GM12873 (cell line): ENCODE results near the gene CPSF7.

Experiments used
- TF ChIP-seq, protein P1 (sequence below): IDR thresholded peaks from 2 replicates; pipeline ENCODE4 v1.5.1; 2012; ENCODE audit warnings: low read depth, mild to moderate bottlenecking, moderate library complexity, low read length, control low read depth; ENCODE audit not compliant: insufficient read depth; ENCODE audit errors: missing control alignments

The CPSF7 gene

DNA sequence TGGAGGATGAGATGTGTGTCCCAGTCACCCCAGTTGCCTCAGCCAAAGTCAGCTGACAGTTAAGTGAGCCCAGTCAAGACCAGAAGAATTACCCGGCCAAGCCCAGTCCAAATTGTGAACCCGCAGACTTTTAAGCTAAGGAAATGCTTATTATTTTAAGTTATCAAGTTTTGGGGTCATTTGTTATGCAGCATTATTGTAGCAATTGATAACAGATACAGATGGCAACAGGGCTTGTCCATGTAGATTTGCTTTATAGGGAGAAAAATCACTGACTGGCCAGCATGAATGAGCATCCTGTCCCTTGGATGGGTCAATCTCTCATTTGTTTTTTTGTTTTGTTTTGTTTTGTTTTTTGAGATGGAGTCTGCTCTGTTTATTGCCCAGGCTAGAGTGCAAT, 23.1 kb upstream of the CPSF7 start:
- TF ChIP-seq, protein P1, sequence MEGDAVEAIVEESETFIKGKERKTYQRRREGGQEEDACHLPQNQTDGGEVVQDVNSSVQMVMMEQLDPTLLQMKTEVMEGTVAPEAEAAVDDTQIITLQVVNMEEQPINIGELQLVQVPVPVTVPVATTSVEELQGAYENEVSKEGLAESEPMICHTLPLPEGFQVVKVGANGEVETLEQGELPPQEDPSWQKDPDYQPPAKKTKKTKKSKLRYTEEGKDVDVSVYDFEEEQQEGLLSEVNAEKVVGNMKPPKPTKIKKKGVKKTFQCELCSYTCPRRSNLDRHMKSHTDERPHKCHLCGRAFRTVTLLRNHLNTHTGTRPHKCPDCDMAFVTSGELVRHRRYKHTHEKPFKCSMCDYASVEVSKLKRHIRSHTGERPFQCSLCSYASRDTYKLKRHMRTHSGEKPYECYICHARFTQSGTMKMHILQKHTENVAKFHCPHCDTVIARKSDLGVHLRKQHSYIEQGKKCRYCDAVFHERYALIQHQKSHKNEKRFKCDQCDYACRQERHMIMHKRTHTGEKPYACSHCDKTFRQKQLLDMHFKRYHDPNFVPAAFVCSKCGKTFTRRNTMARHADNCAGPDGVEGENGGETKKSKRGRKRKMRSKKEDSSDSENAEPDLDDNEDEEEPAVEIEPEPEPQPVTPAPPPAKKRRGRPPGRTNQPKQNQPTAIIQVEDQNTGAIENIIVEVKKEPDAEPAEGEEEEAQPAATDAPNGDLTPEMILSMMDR: no peak

DNA sequence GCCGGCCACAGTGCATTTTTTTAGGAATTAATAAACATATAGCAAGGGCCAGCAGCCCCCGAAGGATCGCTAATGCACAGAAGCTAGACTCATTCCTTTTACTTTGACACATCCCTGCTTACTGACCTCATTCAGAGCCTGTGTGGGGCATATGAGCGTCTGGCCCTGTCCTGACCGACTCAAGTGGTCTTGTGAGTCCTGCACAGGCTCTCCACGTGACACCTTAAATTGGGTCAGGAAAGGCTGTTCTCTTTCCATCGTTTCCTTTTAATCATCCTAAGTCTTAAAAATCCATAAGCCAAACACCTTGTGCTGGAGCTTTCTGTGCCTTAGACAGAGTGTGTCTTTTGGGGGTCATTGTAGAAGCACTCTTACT, 18.8 kb upstream of the CPSF7 start:
- TF ChIP-seq, protein P1: no peak

DNA sequence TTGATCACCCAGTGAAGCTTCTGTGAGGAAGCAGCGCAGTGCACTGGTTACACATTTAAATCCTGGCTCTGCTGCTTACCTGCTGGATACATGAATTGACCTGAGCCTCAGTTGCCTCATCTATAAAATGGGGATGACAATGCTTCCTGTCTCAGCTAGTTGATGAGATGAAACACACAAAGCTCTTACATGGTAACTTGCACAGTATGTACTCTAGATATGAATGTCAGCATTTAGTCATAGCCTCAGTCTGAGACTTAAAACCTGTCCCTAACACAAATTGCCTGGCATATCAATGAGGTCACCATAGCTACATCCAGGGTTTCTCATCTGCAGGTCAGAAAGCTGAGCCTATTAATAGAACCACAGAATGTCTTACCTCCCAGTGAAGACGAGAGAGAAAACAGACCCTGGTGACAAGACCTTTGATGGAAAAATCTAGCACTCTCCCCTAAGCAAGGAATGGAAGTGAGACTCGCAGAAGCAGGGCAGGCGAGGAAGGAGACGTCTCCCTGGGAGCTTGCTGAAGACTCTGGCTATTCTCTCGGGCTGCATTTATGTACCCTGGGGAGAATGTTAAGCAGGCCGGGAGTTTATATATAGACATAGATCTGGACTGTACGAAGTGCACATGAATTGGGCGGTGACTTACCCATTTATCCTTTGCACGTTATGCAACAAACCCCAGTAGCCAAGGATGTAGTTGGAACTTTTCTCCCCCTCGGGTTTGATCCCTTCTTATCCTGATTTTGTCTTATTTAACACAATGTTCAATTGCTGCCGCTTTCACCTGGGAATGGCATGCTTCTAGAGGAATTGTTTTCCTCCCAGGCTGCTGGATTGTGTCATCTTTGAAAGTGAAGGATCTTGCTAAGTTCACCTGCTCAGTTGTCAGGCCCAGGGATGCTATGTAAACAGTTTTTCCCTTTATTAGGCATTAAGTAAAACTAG, 18.1 kb upstream of the CPSF7 start:
- TF ChIP-seq, protein P1: no peak

DNA sequence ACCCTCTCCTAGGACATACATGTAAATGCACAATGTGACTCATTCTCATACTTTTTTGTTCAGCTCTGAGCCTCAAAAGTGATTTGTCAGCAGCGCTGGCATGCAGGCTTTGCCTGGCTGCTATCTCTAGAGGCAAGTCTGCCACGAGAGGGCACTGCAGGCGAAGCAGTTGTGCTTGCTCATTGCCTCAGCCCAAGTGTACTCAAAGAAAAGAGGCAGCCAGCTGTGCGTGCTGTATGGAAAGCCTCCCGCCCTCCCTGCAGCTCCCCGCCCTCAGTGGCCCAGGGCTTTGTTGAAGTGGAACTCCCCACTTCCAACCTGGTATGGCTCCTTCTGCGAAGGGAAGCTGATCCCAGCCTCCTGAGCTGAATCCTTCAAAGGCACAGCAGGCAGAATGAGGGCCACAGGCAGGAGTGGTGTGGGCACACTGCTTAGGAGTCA, 16.5 kb upstream of the CPSF7 start:
- TF ChIP-seq, protein P1: peak; percentile 92

DNA sequence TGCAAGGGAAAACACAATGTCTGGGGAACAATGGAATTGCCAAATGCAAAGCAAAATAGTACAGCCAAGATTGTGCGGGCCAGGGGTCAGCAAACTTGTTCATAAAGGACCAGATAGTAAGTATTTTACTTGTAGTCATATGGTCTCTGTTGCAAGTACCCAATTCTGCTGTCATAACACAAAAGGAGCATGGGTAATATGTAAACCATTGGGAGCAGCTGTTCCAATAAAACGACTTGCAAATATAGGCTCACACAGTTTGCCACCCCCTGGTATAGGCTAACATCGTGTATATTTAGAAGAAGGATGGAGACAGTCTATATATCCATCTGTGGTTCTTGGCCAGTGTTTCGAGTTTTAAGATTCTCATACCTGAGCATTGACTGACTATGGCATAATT, 15.7 kb upstream of the CPSF7 start:
- TF ChIP-seq, protein P1: no peak

- TF ChIP-seq, protein P1: no peak
Observed at GRCh38 chr11:61442616-61443015, 12.8 kb upstream of the CPSF7 start.

GRCh38 chr11:61439615-61440014, 9.8 kb upstream of the CPSF7 start:
- TF ChIP-seq, protein P1: no peak
